ACHN (cell line): Measurements from ENCODE around the gene MUC21.
A peak's percentile ranks its signal among the peaks of the same experiment; 100 is the strongest.
"Not testable (repeated sequence)": the region's sequence is repeated elsewhere in the genome, so short reads cannot be mapped to it uniquely, and the experiment has no call there.

Experiments used
- DNase-seq: peaks from one replicate; pipeline ENCODE4 v3.0.0-alpha.2; 2015
- in situ Hi-C: cut with HindIII; loops from 2 replicates; pipeline ENCODE4 v1.10.0; 2017; ENCODE audit warnings: low sequenced_read_pairs, low pct_ligation_motif_present, low pct_unique_long_range_greater_than_20kb

MUC21 gene

GRCh38 chr6:30964075-30964474 is 19.4 kb upstream of the MUC21 start:
- in situ Hi-C loops: no loop called here
- DNase-seq: no peak

GRCh38 chr6:30965140-30965601 is 18.3 kb upstream of the MUC21 start:
- in situ Hi-C loops: no loop called here
- DNase-seq: no peak

DNA sequence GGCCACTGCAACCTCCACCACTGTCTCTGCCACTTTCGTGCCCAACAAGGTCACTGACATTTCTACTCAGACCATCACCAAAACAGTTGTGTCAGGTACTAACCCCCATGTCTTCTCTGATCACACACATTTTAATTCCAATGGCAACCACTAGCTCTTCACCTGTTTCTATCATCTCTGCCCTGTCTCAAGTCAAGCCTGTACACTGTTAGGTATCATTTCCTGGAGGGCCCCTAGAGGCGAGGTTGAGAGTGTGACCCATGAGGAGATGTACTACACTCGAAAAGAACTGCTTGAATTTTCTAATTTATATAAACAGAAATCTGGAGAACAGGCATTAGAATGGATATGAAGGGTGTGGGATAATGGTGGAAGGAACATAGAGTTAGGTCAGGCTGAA is 17.4 kb upstream of the MUC21 start:
- DNase-seq: no peak
- in situ Hi-C loops: no loop called here

DNA sequence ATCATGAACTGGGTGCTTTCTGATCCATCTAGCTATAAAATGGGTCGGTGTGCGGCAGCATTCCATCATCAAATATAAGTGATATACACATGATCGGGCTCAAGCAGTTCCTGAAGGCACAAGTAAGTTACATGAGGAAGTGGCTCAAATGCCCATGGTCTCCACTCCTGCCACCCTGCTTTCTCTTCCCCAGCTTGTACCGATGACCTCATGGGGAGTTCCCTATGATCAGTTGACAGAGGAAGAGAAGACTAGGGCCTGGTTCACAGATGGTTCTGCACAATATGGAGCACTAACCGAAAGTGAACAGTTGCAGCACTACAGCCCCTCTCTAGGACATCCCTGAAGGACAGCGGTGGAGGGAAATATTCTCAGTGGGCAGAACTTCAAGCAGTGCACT is 14.3 kb upstream of the MUC21 start:
- DNase-seq, in situ Hi-C loops: not testable (repeated sequence)

DNA sequence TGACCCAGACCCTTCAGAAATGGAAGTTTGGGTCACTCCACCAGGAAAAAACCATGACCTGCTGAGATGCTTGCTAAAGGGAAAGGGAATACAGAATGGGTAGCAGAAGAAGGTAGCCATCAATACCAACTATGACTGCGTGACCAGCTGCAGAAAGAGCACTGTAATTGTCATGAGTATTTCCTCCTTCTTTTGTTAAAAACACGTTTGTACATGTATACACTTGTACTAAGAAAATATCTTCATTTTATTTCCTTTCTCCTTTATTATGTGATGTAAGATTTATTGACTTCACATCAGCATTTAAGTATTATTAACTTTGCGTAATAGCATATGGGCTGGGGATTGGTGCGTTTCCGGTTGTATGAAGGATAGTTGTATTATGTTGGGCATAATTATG is 12.6 kb upstream of the MUC21 start:
- no peak for DNase-seq
- in situ Hi-C loops: no loop called here

- no peak for DNase-seq
- in situ Hi-C loops: no loop called here
Measured at GRCh38 chr6:30972816-30973215, 10.7 kb upstream of the MUC21 start.

- in situ Hi-C loops: no loop called here
- no peak for DNase-seq
Measured at GRCh38 chr6:30974490-30975252, 8.8 kb upstream of the MUC21 start.

DNA sequence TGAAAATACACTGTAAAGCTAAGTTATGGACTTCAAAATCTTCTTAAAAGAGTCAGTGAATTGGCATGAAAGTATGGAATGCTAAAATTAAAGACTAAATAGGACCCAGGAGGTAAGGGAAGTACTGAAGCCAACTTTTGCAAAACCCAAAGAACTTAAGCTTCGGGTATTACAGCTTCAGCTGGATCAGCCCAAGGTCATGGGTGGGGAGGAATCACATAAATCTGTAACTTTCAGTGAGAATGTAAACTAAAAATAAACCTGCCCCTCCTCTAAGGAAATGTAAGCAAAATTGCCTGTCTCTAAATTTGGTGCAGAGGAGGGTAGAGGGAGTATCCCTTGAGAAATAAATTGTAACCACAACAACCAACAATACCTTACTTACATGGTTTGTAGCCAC is 4.4 kb upstream of the MUC21 start:
- in situ Hi-C loops: no loop called here
- DNase-seq: no peak

DNA sequence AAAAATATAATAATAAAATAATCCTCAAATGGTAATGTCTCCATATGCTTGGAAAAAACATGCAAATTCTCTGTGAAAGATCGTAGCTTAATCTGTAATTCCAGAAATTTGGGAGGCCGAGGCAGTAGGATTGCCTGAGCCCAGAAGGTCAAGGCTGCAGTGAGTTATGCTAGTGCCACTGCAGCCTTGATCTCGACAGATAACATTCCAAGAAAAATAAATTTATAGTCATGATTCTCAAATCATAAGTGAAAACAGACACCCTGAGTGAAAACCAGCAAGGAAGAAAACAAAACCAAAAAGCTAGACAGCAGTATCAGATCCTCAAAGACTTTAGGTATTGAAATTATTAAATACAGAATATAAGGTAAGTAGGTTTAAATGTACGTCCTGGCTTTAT is 3.8 kb upstream of the MUC21 start:
- in situ Hi-C loops: no loop called here
- DNase-seq: no peak

DNA sequence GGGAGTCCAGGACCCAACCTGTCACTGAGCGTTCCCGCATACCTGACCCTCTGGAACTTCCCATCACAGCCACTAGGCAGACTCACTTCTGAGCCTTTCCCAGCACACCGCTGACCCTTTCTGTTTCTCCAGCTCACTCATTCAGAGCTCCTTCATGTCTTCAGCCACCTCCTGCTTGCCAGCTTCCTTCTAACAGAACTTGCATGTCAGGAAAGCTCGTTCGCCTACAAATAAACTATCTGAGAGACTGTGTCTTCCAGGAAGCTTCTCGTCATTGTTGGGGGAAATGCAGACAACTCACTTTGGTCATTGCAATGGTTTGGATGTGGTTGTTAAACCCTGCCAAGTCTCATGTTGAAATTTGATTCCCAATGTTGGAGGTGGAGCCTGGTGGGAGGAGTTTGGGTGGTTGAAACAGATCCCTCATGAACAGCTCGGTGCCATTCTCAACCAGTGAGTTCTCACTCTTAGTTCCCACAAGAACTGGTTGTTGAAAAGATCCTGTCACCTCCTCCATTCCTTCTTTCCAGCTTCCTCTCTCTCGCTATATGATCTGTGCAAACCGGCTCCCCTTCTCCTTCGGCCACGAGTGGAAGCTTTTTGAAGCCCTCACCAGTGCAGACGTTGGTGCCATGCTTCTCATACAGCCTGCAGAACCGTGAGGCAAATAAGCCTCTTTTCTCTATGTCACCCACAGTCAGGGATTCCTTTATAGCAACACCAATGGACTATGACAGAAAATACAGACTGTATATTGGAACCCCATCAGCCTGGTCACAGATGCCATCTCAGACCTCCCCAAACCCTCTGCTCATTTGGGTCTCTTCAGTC is 1.4 kb upstream of the MUC21 start:
- in situ Hi-C loops: no loop called here
- peak; percentile 65 for DNase-seq

DNA sequence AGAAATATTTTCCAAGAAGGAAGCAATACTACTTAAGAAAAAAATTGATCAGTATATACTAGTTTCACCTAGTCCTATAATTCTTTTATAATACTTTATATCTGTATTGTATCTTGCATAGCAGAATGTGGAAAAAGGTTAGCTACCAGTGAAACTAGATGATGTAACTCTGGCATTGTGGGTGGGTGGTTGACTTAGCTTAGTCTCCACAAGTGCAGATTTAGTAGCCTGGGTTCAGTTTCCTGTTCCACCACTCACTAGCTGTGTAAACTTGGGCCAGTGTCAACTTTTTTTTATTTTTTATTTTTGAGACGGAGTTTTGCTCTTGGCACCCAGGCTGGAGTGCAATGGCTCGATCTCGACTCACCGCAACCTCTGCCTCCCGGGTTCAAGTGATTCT is 2.0 kb downstream of the MUC21 start:
- in situ Hi-C loops: no loop called here
- no peak for DNase-seq

GRCh38 chr6:30987304-30987703 is 3.8 kb downstream of the MUC21 start:
- in situ Hi-C loops: no loop called here

GRCh38 chr6:30988209-30988825 is 4.8 kb downstream of the MUC21 start:
- in situ Hi-C loops: no loop called here
- no peak for DNase-seq

More at GRCh38 chr6:30987304-30987703, 3.8 kb downstream of the MUC21 start:
- DNase-seq: no peak

DNA sequence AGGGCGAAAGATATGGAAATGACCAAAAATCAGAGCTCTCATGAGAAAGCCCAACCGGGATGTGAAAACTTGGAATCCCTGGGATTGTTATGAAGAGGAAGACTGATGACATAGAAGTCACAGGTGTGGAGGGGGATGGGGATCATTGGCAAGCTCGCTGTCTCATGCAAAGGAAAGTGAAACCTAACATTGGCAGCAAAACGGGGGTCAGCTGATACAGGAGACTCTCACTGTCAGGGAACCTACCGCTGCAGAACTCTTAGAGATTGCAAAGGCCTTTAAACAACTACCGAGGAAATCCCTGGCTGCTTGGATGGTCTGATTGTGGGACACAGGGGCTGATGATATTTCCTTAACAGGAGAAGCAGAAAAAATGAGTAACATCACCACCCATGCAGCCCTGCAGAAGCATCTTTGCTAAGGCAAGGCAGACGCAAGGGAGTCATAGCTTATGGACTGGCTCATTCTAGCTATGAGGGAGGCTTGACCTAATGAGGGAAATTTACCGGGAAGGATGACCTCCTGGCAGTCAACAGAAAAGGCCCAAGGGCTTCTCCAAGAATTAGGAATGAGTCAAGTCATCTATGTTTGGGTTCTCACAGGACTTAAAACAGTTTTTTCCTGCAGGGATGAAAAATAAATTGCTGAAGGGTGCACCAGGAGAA is 7.0 kb downstream of the MUC21 start:
- in situ Hi-C loops: no loop called here
- DNase-seq: no peak

- DNase-seq: no peak
- in situ Hi-C loops: no loop called here
Measured at GRCh38 chr6:30991891-30992290, 8.4 kb downstream of the MUC21 start.

DNA sequence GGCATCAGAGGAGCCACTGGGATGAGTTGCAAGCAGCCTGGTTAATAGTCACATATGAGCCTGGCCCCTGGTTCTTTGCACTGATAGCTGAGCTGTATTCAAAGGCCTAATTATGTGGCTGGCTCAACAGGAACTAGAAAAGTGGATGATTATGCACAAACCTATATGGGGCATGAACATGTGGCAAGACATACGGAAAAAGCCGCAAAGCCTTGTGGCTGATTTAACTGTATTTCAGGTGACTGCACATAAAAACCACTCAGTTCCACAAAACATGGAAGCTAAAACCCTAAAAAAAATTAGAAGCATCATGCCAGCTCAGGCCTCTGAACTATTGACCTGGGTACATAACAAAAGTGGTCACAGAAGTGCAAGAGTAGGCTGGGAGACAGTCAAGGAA is 13.8 kb downstream of the MUC21 start:
- DNase-seq: no peak
- in situ Hi-C loops: no loop called here

DNA sequence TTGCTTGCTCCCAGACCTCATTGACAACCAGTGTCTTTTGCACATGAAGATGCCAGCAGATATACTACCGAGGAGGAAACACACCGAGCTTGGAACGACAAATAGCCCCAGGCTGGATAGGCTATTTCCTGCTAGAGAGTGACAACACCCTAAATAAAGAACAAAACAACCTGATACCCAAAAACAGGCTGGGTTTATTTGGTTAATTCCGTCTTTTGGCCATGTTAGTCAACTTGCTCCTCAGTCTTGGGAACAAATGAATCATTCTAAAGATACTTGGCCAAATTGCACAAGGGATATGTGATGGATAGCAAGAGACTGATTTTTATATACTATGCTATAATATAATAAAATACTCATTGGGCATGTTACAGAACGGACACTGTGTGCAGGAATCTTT is 15.3 kb downstream of the MUC21 start:
- DNase-seq: no peak
- in situ Hi-C loops: no loop called here

DNA sequence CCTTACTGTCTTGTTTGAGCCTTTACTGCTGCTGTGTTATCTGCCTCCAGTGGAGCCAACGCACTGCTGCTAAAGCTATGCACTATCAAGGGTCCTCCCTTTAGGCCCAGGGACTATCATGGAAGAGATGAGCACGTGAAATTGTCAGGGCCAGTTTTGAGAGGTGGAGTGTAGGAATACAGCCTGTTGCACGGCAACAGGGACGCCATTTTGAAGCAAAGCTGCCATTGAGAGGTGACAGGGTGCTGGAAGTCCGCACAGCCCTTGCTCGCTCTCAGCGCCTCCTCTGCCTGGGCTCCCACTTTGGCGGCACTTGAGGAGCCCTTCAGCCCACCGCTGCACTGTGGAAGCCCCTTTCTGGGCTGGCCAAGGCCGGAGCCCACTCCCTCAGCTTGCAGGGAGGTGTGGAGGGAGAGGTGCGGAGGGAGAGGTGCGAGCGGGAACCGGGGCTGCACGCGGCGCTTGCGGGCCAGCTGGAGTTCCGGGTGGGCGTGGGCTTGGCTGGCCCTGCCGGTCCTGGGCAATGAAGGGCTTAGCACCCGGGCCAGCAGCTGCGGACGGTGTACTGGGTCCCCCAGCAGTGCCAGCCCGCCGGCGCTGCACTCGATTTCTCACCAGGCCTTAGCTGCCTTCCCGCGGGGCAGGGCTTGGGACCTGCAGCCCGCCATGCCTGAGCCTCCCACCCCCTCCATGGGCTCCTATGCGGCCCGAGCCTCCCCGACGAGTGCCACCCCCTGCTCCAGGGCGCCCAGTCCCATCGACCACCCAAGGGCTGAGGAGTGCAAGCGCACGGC is 16.7 kb downstream of the MUC21 start:
- DNase-seq, in situ Hi-C loops: not testable (repeated sequence)
